Cardiac muscle cell (in vitro differentiated cells and primary cell): ENCODE results near the gene CREB5. TPM values are rescaled to one million over a fixed set of nuclear protein-coding genes. Genes with fewer than 3 reads are reported as not detected.
A peak's percentile ranks its signal among the peaks of the same experiment; 100 is the strongest.

Experiments
- DNase-seq, 2 donors: peaks; one replicate each; pipeline versions ENCODE4 v3.0.0 to v3.0.0-alpha.2; 2010 to 2017; ENCODE audit warnings: low read depth in 1 of 2, low spot score in 1 of 2
- H3K27ac ChIP-seq: fragments of 200-600 bp; sonication (generic); 2 replicates; pipeline ENCODE4 v1.5.1; 2016
- H3K27me3 ChIP-seq: fragments of 200-600 bp; sonication (generic); 2 replicates; pipeline ENCODE4 v1.6.0; 2016; ENCODE audit warnings: control low read depth
- H3K36me3 ChIP-seq: fragments of 200-600 bp; sonication (generic); 2 replicates; pipeline ENCODE4 v1.5.1; 2016; ENCODE audit warnings: control low read depth
- H3K4me1 ChIP-seq: fragments of 200-600 bp; sonication (generic); 2 replicates; pipeline ENCODE4 v1.8.1; 2017; ENCODE audit warnings: low read depth, mild to moderate bottlenecking, mixed run types
- H3K4me3 ChIP-seq: fragments of 200-600 bp; sonication (generic); 2 replicates; pipeline ENCODE4 v1.5.1; 2016; ENCODE audit warnings: mild to moderate bottlenecking
- H3K9me3 ChIP-seq: fragments of 200-600 bp; sonication (generic); 2 replicates; pipeline ENCODE4 v1.5.1; 2017; ENCODE audit warnings: low read depth, mild to moderate bottlenecking, control low read depth
- polyA plus RNA-seq: library from polyadenylated mRNA; unstranded; fragments of >200 nt; fragmentation: Nextera tagmentation; extraction: Ambion mirVana; gene quantifications from 2 replicates; pipeline ENCODE4 v1.2.1, GENCODE V29; 2016
- total RNA-seq: library from RNA; depleted of rRNA; stranded (reverse); fragments of >200 nt; gene quantifications from 2 replicates; pipeline ENCODE4 v1.2.3, GENCODE V29; 2016
- TF ChIP-seq, protein P1 (sequence below): IDR thresholded peaks from 2 replicates; pipeline ENCODE4 v1.5.1; 2012; ENCODE audit warnings: low read depth, mild to moderate bottlenecking, low read length

The CREB5 gene
- total and polyA plus RNA-seq, 2 experiments from 2014 or later: 4.6 TPM

DNA sequence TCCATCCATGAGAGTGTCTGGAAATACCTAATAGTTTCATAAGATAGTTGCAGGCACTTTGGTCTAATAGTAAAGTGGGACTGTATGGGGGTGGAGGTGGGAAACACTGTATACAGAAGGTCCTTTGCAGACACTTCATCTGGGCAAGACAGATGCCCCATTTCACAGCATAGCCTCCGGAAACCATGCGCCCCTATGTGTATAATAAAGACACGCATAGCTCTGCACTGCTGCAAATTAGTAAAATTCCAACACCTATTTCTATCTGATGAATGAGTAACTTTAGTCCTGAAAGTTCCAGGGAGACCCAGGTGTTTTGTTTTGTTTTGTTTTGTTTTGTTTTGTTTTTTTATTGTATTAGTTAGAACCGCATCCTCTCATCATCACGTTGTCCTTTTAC is 187.1 kb downstream of the CREB5 start:
- no peaks in the 10 kb centered on the region for H3K36me3 ChIP-seq
- H3K9me3 ChIP-seq: no peaks in the 10 kb centered on the region
- DNase-seq: no peak
- H3K27me3 ChIP-seq: no peaks in the 10 kb centered on the region
- H3K27ac ChIP-seq: no peak overlapping the region
- H3K4me1 ChIP-seq: no peaks in the 10 kb centered on the region
- TF ChIP-seq, protein P1, sequence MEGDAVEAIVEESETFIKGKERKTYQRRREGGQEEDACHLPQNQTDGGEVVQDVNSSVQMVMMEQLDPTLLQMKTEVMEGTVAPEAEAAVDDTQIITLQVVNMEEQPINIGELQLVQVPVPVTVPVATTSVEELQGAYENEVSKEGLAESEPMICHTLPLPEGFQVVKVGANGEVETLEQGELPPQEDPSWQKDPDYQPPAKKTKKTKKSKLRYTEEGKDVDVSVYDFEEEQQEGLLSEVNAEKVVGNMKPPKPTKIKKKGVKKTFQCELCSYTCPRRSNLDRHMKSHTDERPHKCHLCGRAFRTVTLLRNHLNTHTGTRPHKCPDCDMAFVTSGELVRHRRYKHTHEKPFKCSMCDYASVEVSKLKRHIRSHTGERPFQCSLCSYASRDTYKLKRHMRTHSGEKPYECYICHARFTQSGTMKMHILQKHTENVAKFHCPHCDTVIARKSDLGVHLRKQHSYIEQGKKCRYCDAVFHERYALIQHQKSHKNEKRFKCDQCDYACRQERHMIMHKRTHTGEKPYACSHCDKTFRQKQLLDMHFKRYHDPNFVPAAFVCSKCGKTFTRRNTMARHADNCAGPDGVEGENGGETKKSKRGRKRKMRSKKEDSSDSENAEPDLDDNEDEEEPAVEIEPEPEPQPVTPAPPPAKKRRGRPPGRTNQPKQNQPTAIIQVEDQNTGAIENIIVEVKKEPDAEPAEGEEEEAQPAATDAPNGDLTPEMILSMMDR: no peak
- H3K4me3 ChIP-seq: no peak overlapping the region

DNA sequence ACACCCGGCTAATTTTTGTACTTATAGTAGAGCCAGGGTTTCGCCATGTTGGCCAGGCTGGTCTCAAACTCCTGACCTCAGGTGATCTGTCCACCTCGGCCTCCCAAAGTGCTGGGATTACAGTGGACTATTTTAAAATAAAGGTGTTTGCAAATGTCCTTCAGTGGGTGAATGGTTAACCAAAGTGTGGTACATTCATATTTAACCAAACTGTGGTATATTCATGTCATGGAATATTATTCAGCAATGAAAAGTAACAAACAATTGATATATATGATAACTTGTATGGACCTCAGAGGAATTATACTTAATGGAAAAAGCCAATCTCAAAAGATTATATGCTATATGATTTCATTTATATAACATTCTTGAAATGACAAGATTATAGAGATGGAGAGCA is 190.0 kb downstream of the CREB5 start:
- TF ChIP-seq, protein P1: no peak
- Histone ChIP-seq H3K27me3 (no peaks in the 10 kb centered on the region), H3K9me3 (no peaks in the 10 kb centered on the region), H3K4me3 (no peak overlapping the region), H3K4me1 (peaks cover 3% of the 10 kb centered on the region), H3K27ac (no peak overlapping the region), H3K36me3 (no peaks in the 10 kb centered on the region)
- DNase-seq: no peak

DNA sequence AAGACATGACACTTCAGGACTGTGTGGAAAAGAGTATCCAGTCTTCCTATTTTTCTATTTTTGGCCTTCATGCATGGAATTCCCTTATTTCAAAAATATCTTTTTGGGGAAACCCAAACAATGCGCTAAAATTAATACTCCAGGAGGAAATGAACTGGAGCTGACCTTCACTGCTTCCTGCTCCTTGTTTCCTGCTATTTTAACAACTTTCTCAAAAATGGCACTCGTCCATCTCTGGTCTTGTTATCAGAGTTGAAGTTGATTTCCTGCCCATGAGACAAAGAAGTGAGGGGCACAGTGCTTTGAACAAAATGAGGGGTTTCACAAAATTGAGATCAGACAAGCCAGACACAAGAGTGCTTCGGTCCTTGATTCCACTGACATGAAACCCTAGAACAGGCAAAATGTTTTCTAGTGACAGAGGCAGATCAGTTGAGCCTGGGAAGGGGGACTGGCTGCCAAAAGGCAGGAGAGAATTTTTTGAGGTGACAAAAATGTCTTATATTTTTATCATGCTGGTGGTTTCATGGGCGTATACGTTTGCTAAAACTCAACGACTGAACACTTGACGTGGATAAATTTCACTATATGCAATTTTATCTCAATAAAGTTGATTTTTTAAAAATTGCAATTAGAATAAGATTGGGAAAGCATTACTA is 193.2 kb downstream of the CREB5 start:
- H3K36me3 ChIP-seq: no peaks in the 10 kb centered on the region
- no peak overlapping the region for H3K27ac ChIP-seq
- TF ChIP-seq, protein P1: no peak
- H3K4me1 ChIP-seq: peaks cover 9% of the 10 kb centered on the region
- no peaks in the 10 kb centered on the region for H3K27me3 ChIP-seq
- H3K9me3 ChIP-seq: no peaks in the 10 kb centered on the region
- no peak overlapping the region for H3K4me3 ChIP-seq
- peak in 1 of 2 donors; percentile 10 for DNase-seq

DNA sequence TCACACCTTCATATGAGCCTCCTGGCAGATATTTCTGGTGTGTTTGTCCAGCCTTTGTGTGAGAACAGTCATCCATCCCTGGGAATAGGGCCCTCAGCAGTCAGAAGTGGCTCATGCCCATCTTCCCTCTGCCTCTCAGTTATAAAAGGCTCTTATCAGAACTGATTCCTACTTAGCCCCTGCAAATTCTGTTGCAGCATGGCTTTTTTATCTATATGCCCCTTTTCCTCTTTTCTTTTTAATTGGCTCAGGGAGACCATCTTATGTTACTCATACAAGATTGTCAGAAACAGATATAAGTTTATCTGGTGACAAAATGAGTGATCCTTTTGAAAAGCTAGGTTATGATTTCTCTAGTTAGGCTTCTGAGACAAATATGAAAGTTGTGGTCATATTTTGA is 194.1 kb downstream of the CREB5 start:
- TF ChIP-seq, protein P1: no peak
- no peak overlapping the region for H3K27ac ChIP-seq
- H3K9me3 ChIP-seq: no peaks in the 10 kb centered on the region
- no peak for DNase-seq
- H3K4me3 ChIP-seq: no peak overlapping the region
- H3K27me3 ChIP-seq: no peaks in the 10 kb centered on the region
- no peaks in the 10 kb centered on the region for H3K36me3 ChIP-seq
- H3K4me1 ChIP-seq: peaks cover 9% of the 10 kb centered on the region

DNA sequence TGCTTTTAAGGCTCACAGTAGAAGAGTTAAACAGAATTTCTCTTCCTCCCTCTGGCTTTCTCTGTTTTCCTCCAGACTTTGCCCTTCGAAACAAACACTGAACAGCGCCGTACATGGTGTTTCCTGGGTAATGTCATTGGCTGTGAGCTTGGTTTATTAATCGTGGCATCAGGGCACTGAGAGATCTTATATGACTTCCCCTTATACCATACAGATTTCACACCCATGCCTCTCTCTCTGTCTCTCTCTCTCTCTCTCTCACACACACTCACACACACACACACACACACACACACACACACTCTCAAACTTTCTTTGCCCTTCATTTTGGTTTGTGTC is 195.5 kb downstream of the CREB5 start:
- peaks cover 9% of the 10 kb centered on the region for H3K4me1 ChIP-seq
- no peaks in the 10 kb centered on the region for H3K36me3 ChIP-seq
- DNase-seq: no peak
- H3K9me3 ChIP-seq: no peaks in the 10 kb centered on the region
- H3K4me3 ChIP-seq: no peak overlapping the region
- H3K27ac ChIP-seq: no peak overlapping the region
- H3K27me3 ChIP-seq: no peaks in the 10 kb centered on the region
- TF ChIP-seq, protein P1: no peak
